PC-3 (cell line): Measurements from ENCODE around the gene SPATA1. TPM values are rescaled to one million over a fixed set of nuclear protein-coding genes. Genes with fewer than 3 reads are reported as not detected.

Source experiments
- total RNA-seq: library from RNA; depleted of rRNA; stranded (reverse); fragments of >200 nt; gene quantifications from 2 replicates; pipeline ENCODE4 v1.2.3, GENCODE V29; 2014; rRNA removed

The SPATA1 gene
- total RNA-seq, 1 experiment from 2014 or later = 2.9 TPM

Other genes with a start within 250 kb of the SPATA1 start
- gene SAMD13, start 204.7 kb upstream of the SPATA1 start, total RNA-seq = 1.1 and 2.2 TPM in 2 replicates
- not detected in 2 replicates for gene DNASE2B, start 107.9 kb upstream of the SPATA1 start, total RNA-seq
- gene RPF1, start 27.1 kb upstream of the SPATA1 start, total RNA-seq = 83.0 and 85.8 TPM in 2 replicates
- gene GNG5, start 195 bp downstream of the SPATA1 start, total RNA-seq = 39.9 and 49.9 TPM in 2 replicates
- 3.7 and 5.9 TPM in 2 replicates for gene CTBS, start 68.1 kb downstream of the SPATA1 start, total RNA-seq
- 22.8 and 28.0 TPM in 2 replicates for gene SSX2IP, start 184.1 kb downstream of the SPATA1 start, total RNA-seq